SK-N-MC (cell line): ENCODE results near the gene NTSR1.

Source experiments
- EZH2 ChIP-seq: fragments of 200-600 bp; sonication (generic); IDR thresholded peaks from one replicate; pipeline ENCODE4 v1.6.1; 2017; ENCODE audit warnings: antibody characterized with exemption
- FOXP2 ChIP-seq: optimal IDR thresholded peaks from 2 replicates; pipeline ENCODE3; 2011; ENCODE audit warnings: mild to moderate bottlenecking, moderate library complexity; ENCODE audit not compliant: insufficient read depth; ENCODE audit errors: extremely low read length, control extremely low read depth
- POLR2AphosphoS5 ChIP-seq: IDR thresholded peaks from 2 replicates; pipeline ENCODE4 v1.6.1; 2012; ENCODE audit warnings: mild to moderate bottlenecking, low read depth, low read length, borderline replicate concordance

- TF ChIP-seq EZH2, result no peak
- TF ChIP-seq POLR2AphosphoS5, result no peak
- no peak for TF ChIP-seq FOXP2
Measured at GRCh38 chr20:62682912-62683517, 25.6 kb upstream of the NTSR1 start.
